NCI-H187 (cell line): Measurements from ENCODE around the gene CALR.
A peak's percentile ranks its signal among the peaks of the same experiment; 100 is the strongest.
"Not testable (repeated sequence)": the region's sequence is repeated elsewhere in the genome, so short reads cannot be mapped to it uniquely, and the experiment has no call there.

ENCODE experiments used
- DNase-seq, 2 experiments: peaks; one replicate each; lab custom pipeline; 2025; lab: John Stamatoyannopoulos, UW

CALR gene

GRCh38 chr19:12933287-12934072, 4.9 kb upstream of the CALR start, which contains the start of gene FARSA:
Gene FARSA (minus strand): TSS chr19:12933711. CDS start chr19:12933696, 15 bp downstream.
- DNase-seq: peak; percentile 23 to 67

- DNase-seq: no peak
These were observed 3.3 kb upstream of the CALR start for GRCh38 chr19:12935071-12935470.

GRCh38 chr19:12936582-12936981, 1.8 kb upstream of the CALR start:
- DNase-seq: no peak

GRCh38 chr19:12937093-12937926, 1.1 kb upstream of the CALR start:
- no peak for DNase-seq

GRCh38 chr19:12938779-12939601, 581 bp downstream of the CALR start:
- DNase-seq: no peak

GRCh38 chr19:12939975-12940423, 1.6 kb downstream of the CALR start:
- DNase-seq: no peak

GRCh38 chr19:12940897-12941296, 2.5 kb downstream of the CALR start:
- no peak for DNase-seq

- DNase-seq: no peak
These were observed 5.1 kb downstream of the CALR start for GRCh38 chr19:12943437-12944044.

- no peak for DNase-seq
These were observed 5.8 kb downstream of the CALR start for GRCh38 chr19:12944104-12944674.

GRCh38 chr19:12945479-12946091, 7.2 kb downstream of the CALR start, which contains the start of gene RAD23A:
Gene RAD23A (plus strand): TSS chr19:12945862. CDS start chr19:12945949, 87 bp downstream.
- DNase-seq: peak; percentile 84 to 92

GRCh38 chr19:12946092-12946721, 7.8 kb downstream of the CALR start:
- no peak for DNase-seq

- no peak for DNase-seq
These were observed 8.5 kb downstream of the CALR start for GRCh38 chr19:12946731-12947496.

- no peak for DNase-seq
These were observed 9.5 kb downstream of the CALR start for GRCh38 chr19:12947702-12948611.

GRCh38 chr19:12948612-12949362, 10.4 kb downstream of the CALR start:
- DNase-seq: no peak

- DNase-seq: no peak
These were observed 11.2 kb downstream of the CALR start for GRCh38 chr19:12949363-12950283.

GRCh38 chr19:12952050-12952449, 13.6 kb downstream of the CALR start:
- DNase-seq: not testable (repeated sequence)
